ENCODE data around the gene KRTAP9-3.
"Not testable (repeated sequence)": the region's sequence is repeated elsewhere in the genome, so short reads cannot be mapped to it uniquely, and the experiment has no call there.

GRCh38 chr17:41232399-41233105 is at the start of gene KRTAP9-3:
- not testable (repeated sequence) for TF ChIP-seq POLR2AphosphoS5 (IDR thresholded peaks at IDR 0.05; ENCODE audit: low read depth, low read length); TEAD4 (IDR thresholded peaks at IDR 0.05; ENCODE audit: low read depth, low read length); ATF2 (IDR thresholded peaks at IDR 0.05; ENCODE audit: low read length); EZH2 (IDR thresholded peaks at IDR 0.05; ENCODE audit: low read depth, low read length, severe bottlenecking); SIN3A (conservative IDR thresholded peaks at IDR 0.05 in 1 of 2, IDR thresholded peaks at IDR 0.05 in 1 of 2; ENCODE audit: low read depth in 1 of 2, low read length in 2 of 2); CHD2 (IDR thresholded peaks at IDR 0.05; ENCODE audit: low read length); POLR2A (IDR thresholded peaks at IDR 0.05; ENCODE audit: control extremely low read depth in 1 of 2, low read depth in 2 of 2, low read length in 2 of 2); HDAC6 (IDR thresholded peaks at IDR 0.05; ENCODE audit: low read depth, low read length); CTCF (IDR thresholded peaks at IDR 0.05; ENCODE audit: control extremely low read depth in 1 of 3, insufficient read depth in 1 of 3, low read depth in 1 of 3, low read length in 3 of 3); ATF3 (IDR thresholded peaks at IDR 0.05; ENCODE audit: insufficient read depth, low read depth, low read length); FOSL1 (IDR thresholded peaks at IDR 0.05; ENCODE audit: insufficient read depth, low read depth, low read length); SUZ12 (IDR thresholded peaks at IDR 0.05; ENCODE audit: low read length)
